ENCODE results near the gene GHRL.

GRCh38 chr3:10315771-10316344 is 23.1 kb upstream of the GHRL start:
- TF ChIP-seq CTCF (IDR thresholded peaks at IDR 0.05; ENCODE audit: low read depth, low read length) (no peak), EZH2phosphoT487 (IDR thresholded peaks at IDR 0.05; ENCODE audit: low read depth) (no peak)
